K562 (cell line): ENCODE measurements around the gene ALDOB. TPM values are rescaled to one million over a fixed set of nuclear protein-coding genes. Genes with fewer than 3 reads are reported as not detected.

Source experiments
- ATAC-seq: fragments of 200-7000 bp; cut with Tn5 transposase; 3 replicates; pipeline ENCODE4 v1.9.1; 2020; ENCODE audit warnings: moderate library complexity
- BruUV-seq: library from RNA; stranded (reverse); fragments of 400-500 nt; replicated peaks from 2 replicates; lab custom pipeline; 2021; lab: Mats Ljungman, UMichigan
- CTCF ChIA-PET: fragments of 300-600 bp; formaldehyde crosslinking; extraction: SDS; loops from one replicate; lab custom pipeline; 2021; ENCODE audit warnings: low intra/inter-chr PET ratio; lab: Yijun Ruan, JAX
- POLR2A ChIA-PET: fragments of 300-600, 350-650 bp; sonication (Branson Sonifier 250); formaldehyde crosslinking; extraction: SDS; loops from one replicate; lab custom pipeline; 2021; ENCODE audit warnings: antibody characterized with exemption, inconsistent platforms; lab: Yijun Ruan, JAX
- DNase-seq, 4 experiments: peaks; one replicate each; pipeline versions ENCODE4 v3.0.0 to v3.0.0-alpha.2; 2011 to 2018; ENCODE audit warnings: low spot score in 3 of 4, mixed read lengths in 3 of 4; ENCODE audit errors: extremely low read depth in 1 of 4
- FAIRE-seq: peaks from 2 replicates; lab custom pipeline; 2011; peaks lifted over from hg19 to GRCh38; lab: Jason Lieb, UNC
- H2AFZ ChIP-seq: 2 replicates; pipeline ENCODE4 v1.6.0; 2011; ENCODE audit warnings: low read depth, low read length, control low read depth, inconsistent platforms
- H3K27ac ChIP-seq: fragments of 200-600 bp; 3 replicates; pipeline ENCODE4 v1.8.0; 2011; ENCODE audit warnings: low read depth, mild to moderate bottlenecking, control low read depth, inconsistent platforms, low read length, moderate library complexity, mixed read lengths; ENCODE audit errors: extremely low read depth
- H3K27me3 ChIP-seq, 2 experiments: fragments of 300-600 bp in 1 of 2; 2 replicates in 1 of 2; 3 replicates in 1 of 2; pipeline versions ENCODE4 v1.6.0 to v1.8.0; 2011; ENCODE audit warnings: inconsistent platforms in 2 of 2, low read length in 2 of 2, mild to moderate bottlenecking in 1 of 2, mixed read lengths in 1 of 2, moderate library complexity in 1 of 2; ENCODE audit not compliant: control insufficient read depth in 2 of 2, insufficient read depth in 2 of 2
- H3K36me3 ChIP-seq: fragments of 300-600 bp; 3 replicates; pipeline ENCODE4 v1.8.0; 2011; ENCODE audit warnings: mild to moderate bottlenecking, low read length, inconsistent platforms; ENCODE audit not compliant: control insufficient read depth, insufficient read depth
- H3K4me1 ChIP-seq, 2 experiments: fragments of 200-600 bp in 1 of 2; replicated peaks in 1 of 2; 2 replicates in 1 of 2; 3 replicates in 1 of 2; pipeline versions ENCODE4 v1.5.1 to v1.8.0; 2011; ENCODE audit warnings: inconsistent platforms in 2 of 2, low read length in 2 of 2, mild to moderate bottlenecking in 1 of 2, mixed read lengths in 1 of 2, moderate library complexity in 1 of 2; ENCODE audit not compliant: control insufficient read depth in 2 of 2, insufficient read depth in 2 of 2
- H3K4me2 ChIP-seq: 2 replicates; pipeline ENCODE4 v1.6.1; 2011; ENCODE audit warnings: low read length, control low read depth, inconsistent platforms, mixed read lengths; ENCODE audit not compliant: insufficient read depth
- H3K4me3 ChIP-seq: fragments of 200-600 bp; sonication (generic), shearing (Covaris generic); 2 replicates; pipeline ENCODE4 v1.5.1; 2016; ENCODE audit warnings: control low read depth, inconsistent platforms
- H3K79me2 ChIP-seq: fragments of 200-600 bp; 3 replicates; pipeline ENCODE4 v1.8.0; 2011; ENCODE audit warnings: low read length, inconsistent platforms; ENCODE audit not compliant: control insufficient read depth, insufficient read depth
- H3K9ac ChIP-seq, 2 experiments: 2 replicates each; pipeline versions ENCODE4 v1.6.0 to v1.6.1; 2011; ENCODE audit warnings: low read depth in 2 of 2, low read length in 2 of 2, control low read depth in 1 of 2, inconsistent platforms in 1 of 2, mild to moderate bottlenecking in 1 of 2, mixed read lengths in 1 of 2; ENCODE audit not compliant: insufficient read depth in 1 of 2
- H3K9me1 ChIP-seq: one replicate; pipeline ENCODE4 v1.6.0; 2011; ENCODE audit warnings: inconsistent platforms, mild to moderate bottlenecking, low read length, moderate library complexity; ENCODE audit not compliant: control insufficient read depth, insufficient read depth
- H3K9me3 ChIP-seq: replicated peaks from 2 replicates; pipeline ENCODE4 v1.5.1; 2011; ENCODE audit warnings: low read depth, low read length, inconsistent platforms; ENCODE audit not compliant: control insufficient read depth, insufficient read depth
- H4K20me1 ChIP-seq: replicated peaks from 2 replicates; pipeline ENCODE4 v1.6.1; 2011; ENCODE audit warnings: low read length, inconsistent platforms, mixed read lengths; ENCODE audit not compliant: control insufficient read depth, insufficient read depth
- BCL6 ChIP-seq: fragments of 250-450 bp; sonication (Bioruptor Pico); IDR thresholded peaks from 2 replicates; pipeline ENCODE4 v1.4.0; 2020
- BRD9 ChIP-seq: fragments of 450-650 bp; IDR thresholded peaks from 2 replicates; pipeline ENCODE4 v1.6.1; 2018; ENCODE audit warnings: low read depth; ENCODE audit not compliant: partially characterized antibody
- FOXJ3 ChIP-seq: sonication (generic); formaldehyde crosslinking; IDR thresholded peaks from 2 replicates; pipeline ENCODE4 v1.4.0; 2020; ENCODE audit warnings: mild to moderate bottlenecking, missing genetic modification reagents
- GABPA ChIP-seq: fragments of 200-800 bp; sonication (Bioruptor generic); conservative IDR thresholded peaks from 2 replicates; pipeline ENCODE4 v1.6.1; 2016; ENCODE audit warnings: low read depth, missing genetic modification characterization, missing compliant biosample characterization
- NEUROD1 ChIP-seq: fragments of 150-350 bp; IDR thresholded peaks from 2 replicates; pipeline ENCODE4 v1.6.1; 2014; ENCODE audit warnings: borderline replicate concordance, low read length, low read depth; ENCODE audit not compliant: partially characterized antibody
- SETDB1 ChIP-seq: IDR thresholded peaks from one replicate; pipeline ENCODE4 v1.6.1; 2012; ENCODE audit warnings: low read length, control low read depth, inconsistent platforms
- SNIP1 ChIP-seq: fragments of 450-650 bp; IDR thresholded peaks from 2 replicates; pipeline ENCODE4 v1.7.1; 2017; ENCODE audit warnings: low read depth, mild to moderate bottlenecking
- TBP ChIP-seq: optimal IDR thresholded peaks from 2 replicates; pipeline ENCODE3; 2011; ENCODE audit warnings: low read depth, low read length, improper control_type of control experiment
- TEAD4 ChIP-seq, 2 experiments: sonication (generic) in 1 of 2; formaldehyde crosslinking in 1 of 2; IDR thresholded peaks; 2 replicates each; pipeline versions ENCODE4 v1.6.1 to v1.8.0; 2012 to 2022; ENCODE audit warnings: borderline replicate concordance in 1 of 2, inconsistent platforms in 1 of 2, low read length in 1 of 2, mild to moderate bottlenecking in 1 of 2, missing genetic modification reagents in 1 of 2
- ZNF507 ChIP-seq: conservative IDR thresholded peaks from 2 replicates; pipeline ENCODE4 v1.6.1; 2017; ENCODE audit warnings: missing genetic modification characterization, missing compliant biosample characterization
- WGBS: fragments of 100-300 bp; shearing (Covaris generic); methylation state at CpG from one replicate; pipeline ENCODE4 v1.1.6; 2016; ENCODE audit warnings: low coverage, mixed read lengths; ENCODE audit not compliant: insufficient coverage; ENCODE audit errors: missing lambda C conversion rate; 5-methylcytosine and 5-hydroxymethylcytosine counted together
- in situ Hi-C: fragments of 300-500 bp; cut with MboI; formaldehyde crosslinking; loops from 4 replicates; pipeline ENCODE4 v1.15.0; 2018; ENCODE audit warnings: inconsistent platforms, mixed read lengths
- intact Hi-C: fragments of 100-400 bp; cut with micrococcal nuclease; formaldehyde crosslinking; loops from 2 replicates; pipeline ENCODE4 v1.14.2; 2022
- polyA plus RNA-seq, 8 experiments: library from polyadenylated mRNA; depleted of rRNA in 4 of 8; stranded (reverse) in 5 of 8; unstranded in 3 of 8; fragments of >200 nt; fragmentation: Nextera tagmentation in 2 of 8; fragmentation: Illumina TruSeq in 1 of 8; extraction: Ambion mirVana in 2 of 8; extraction: Trizol in 1 of 8; gene quantifications; 2 replicates each; pipeline versions ENCODE4 v1.2.1 to v1.2.3, GENCODE V29; 2011 to 2014; ENCODE audit warnings: inconsistent platforms in 1 of 8, missing spikeins in 1 of 8
- total RNA-seq, 7 experiments: library from RNA; depleted of rRNA in 6 of 7; stranded (reverse); fragments of >200 nt in 6 of 7; fragmentation: Illumina TruSeq in 2 of 7; extraction: Trizol in 2 of 7; gene quantifications; 2 replicates each; pipeline versions ENCODE4 v1.2.1 to v1.2.3, GENCODE V29; 2011 to 2021; ENCODE audit warnings: low replicate concordance in 1 of 7

ALDOB gene
- total and polyA plus RNA-seq, 9 of the 15 experiments (the other 6 are each of a cell fraction or from before 2014, with no cell fraction given): 0.80 TPM; not detected in 8

DNA sequence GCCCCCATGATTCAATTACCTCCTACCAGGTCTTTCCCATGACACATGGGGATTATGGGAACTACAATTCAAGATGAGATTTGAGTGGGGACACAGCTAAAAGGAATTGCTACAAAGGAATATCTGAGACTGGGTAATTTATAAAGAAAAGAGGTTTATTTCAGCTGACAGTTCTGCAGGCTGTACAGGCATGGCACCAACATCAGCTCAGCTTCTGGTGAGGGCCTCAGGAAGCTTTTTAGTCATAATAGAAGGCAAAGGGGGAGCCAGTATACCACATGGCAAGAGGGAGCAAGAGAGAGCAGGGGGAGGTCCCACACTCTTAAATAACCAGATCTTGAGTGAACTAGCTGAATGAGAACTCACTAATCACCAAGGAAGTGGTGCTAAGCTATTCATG lies 11.2 kb upstream of the ALDOB start:
- ATAC-seq (no peak), FAIRE-seq (no peak), DNase-seq (no peak)
- Histone ChIP-seq H3K27me3 (no peaks in the 10 kb centered on the region), H3K27ac (no peak overlapping the region), H4K20me1 (no peaks in the 10 kb centered on the region), H2AFZ (no peak overlapping the region), H3K79me2 (no peaks in the 10 kb centered on the region), H3K36me3 (no peaks in the 10 kb centered on the region), H3K9me1 (no peaks in the 10 kb centered on the region), H3K4me1 (peaks cover 0 to 6% of the 10 kb centered on the region in 2 experiments; a peak in 1 of 5 replicates), H3K9me3 (no peaks in the 10 kb centered on the region), H3K4me2 (no peak overlapping the region)
- in situ Hi-C loops: loop anchor here (5.0 kb wide), 1 partner anchor 86 kb away; the partner anchor contains the start of gene RNF20
- ChIA-PET CTCF (no interaction called here), POLR2A (interaction anchor here (1.2 kb wide), 1 partner anchor 12 kb away, joined by 3 read pairs; no protein-coding TSS in a partner anchor)
- no TSS peak for BruUV-seq
- no peak for TF ChIP-seq FOXJ3 (CRISPR knock-in tag)
- TF ChIP-seq, all 486 proteins: peak for 0
- Histone ChIP-seq H3K4me3 (no peak overlapping the region), H3K9ac (no peak overlapping the region)
- intact Hi-C loops: loop anchor here (5.0 kb wide), 2 partner anchors 49 to 134 kb away; partner anchors contain the start of genes MRPL50 and ZNF189

DNA sequence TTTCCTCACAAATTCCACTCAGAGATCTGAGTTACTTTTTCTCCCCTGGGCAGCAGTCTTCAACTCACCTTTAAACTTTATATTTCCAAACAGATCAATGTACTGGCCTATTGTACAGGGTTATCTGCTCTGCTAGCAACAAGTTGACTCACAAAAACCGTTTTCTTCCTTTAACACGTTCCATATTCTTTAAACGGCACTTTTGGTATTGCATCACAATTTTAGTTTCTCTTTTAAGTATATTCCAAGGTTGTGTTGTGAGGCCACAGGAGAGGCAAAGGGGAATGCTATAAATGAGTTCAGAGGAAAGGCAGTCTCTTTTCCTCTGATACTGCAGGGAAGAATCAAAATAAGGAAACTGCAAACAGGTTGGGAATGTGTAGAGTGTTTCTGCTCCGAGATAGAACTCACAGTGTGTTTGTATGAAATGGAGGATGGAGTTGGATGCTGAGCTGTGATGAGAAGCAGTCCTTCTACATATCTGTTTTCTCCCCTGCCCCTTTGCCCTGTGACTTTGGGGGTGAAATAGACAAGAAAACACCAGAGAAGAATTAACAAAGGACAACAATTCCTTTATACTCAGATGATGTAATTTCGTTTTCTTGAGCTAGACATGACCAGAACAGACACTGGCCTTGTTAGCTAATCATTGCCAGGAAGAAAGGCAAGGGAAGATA lies 9.9 kb upstream of the ALDOB start:
- Histone ChIP-seq H3K9me3 (no peaks in the 10 kb centered on the region), H3K36me3 (no peaks in the 10 kb centered on the region), H2AFZ (peak overlapping the region; percentile 73), H3K27me3 (peaks cover 0 to 6% of the 10 kb centered on the region in 2 experiments; a peak in 1 of 5 replicates), H3K9me1 (no peaks in the 10 kb centered on the region), H3K9ac (no peak overlapping the region), H3K4me2 (peak overlapping the region; percentile 33; the same call in 1 of the 2 replicates), H3K79me2 (no peaks in the 10 kb centered on the region), H3K4me3 (no peak overlapping the region), H3K27ac (no peak overlapping the region), H3K4me1 (peaks cover 0 to 6% of the 10 kb centered on the region in 2 experiments; a peak in 1 of 5 replicates), H4K20me1 (no peaks in the 10 kb centered on the region)
- DNase-seq: no peak
- ATAC-seq: no peak
- ChIA-PET CTCF (no interaction called here), POLR2A (interaction anchor here (0.5 to 1.2 kb wide), 2 partner anchors 13 to 26 kb away, joined by 3 read pairs; no protein-coding TSS in a partner anchor)
- 6% methylated on average over 5 of the region's 5 CpGs for WGBS
- intact Hi-C loops (loop anchor here (5.0 kb wide), 2 partner anchors 48 to 133 kb away; partner anchors contain the start of genes MRPL50 and ZNF189), in situ Hi-C loops (loop anchor here (5.0 kb wide), 1 partner anchor 87 kb away; the partner anchor contains the start of gene RNF20)
- no TSS peak for BruUV-seq
- FAIRE-seq: peak; percentile 44
- TF ChIP-seq BCL6 (CRISPR knock-in tag) (no peak), NEUROD1 (no peak), TEAD4 (IDR thresholded peaks at IDR 0.05; ENCODE audit: low read length) (no peak), TEAD4 (CRISPR knock-in tag; IDR thresholded peaks at IDR 0.05; ENCODE audit: borderline replicate concordance) (no peak), SNIP1 (no peak), GABPA (tag) (no peak), BRD9 (no peak), TBP (no peak), ZNF507 (tag) (no peak), SETDB1 (no peak)
